CD14-positive monocyte (primary cell): ENCODE measurements around the gene SLC7A10. TPM values are rescaled to one million over a fixed set of nuclear protein-coding genes. Genes with fewer than 3 reads are reported as not detected.
"Not testable (repeated sequence)": the region's sequence is repeated elsewhere in the genome, so short reads cannot be mapped to it uniquely, and the experiment has no call there.

Experiments used
- DNase-seq, 3 donors: peaks; one replicate each; pipeline ENCODE4 v3.0.0-alpha.2; 2011 to 2022
- H2AFZ ChIP-seq: 2 replicates; pipeline ENCODE4 v1.6.0; 2012; ENCODE audit warnings: mild to moderate bottlenecking, low read depth, low read length, inconsistent platforms; ENCODE audit not compliant: insufficient read depth, poor library complexity, severe bottlenecking
- H3K27ac ChIP-seq, 2 donors: 1 replicate in 1 of 2; 2 replicates in 1 of 2; pipeline ENCODE4 v1.5.1; 2012 to 2013; ENCODE audit warnings: low read length in 2 of 2, control low read depth in 1 of 2, inconsistent platforms in 1 of 2, low read depth in 1 of 2, mild to moderate bottlenecking in 1 of 2
- H3K27me3 ChIP-seq, 2 donors: one replicate each; pipeline versions ENCODE4 v1.6.0 to v1.6.1; 2011 to 2013; ENCODE audit warnings: low read length in 2 of 2; ENCODE audit not compliant: control insufficient read depth in 2 of 2, insufficient read depth in 2 of 2
- H3K36me3 ChIP-seq, 2 donors: replicated peaks in 1 of 2; 1 replicate in 1 of 2; 2 replicates in 1 of 2; pipeline versions ENCODE4 v1.5.1 to v1.6.1; 2012 to 2013; ENCODE audit warnings: low read length in 2 of 2, control low read depth in 1 of 2, inconsistent platforms in 1 of 2, mild to moderate bottlenecking in 1 of 2; ENCODE audit not compliant: insufficient read depth in 2 of 2, control insufficient read depth in 1 of 2
- H3K4me1 ChIP-seq, 2 donors: 1 replicate in 1 of 2; 2 replicates in 1 of 2; pipeline versions ENCODE4 v1.5.1 to v1.6.1; 2012 to 2013; ENCODE audit warnings: low read length in 2 of 2, control low read depth in 1 of 2, inconsistent platforms in 1 of 2, mild to moderate bottlenecking in 1 of 2, moderate library complexity in 1 of 2; ENCODE audit not compliant: insufficient read depth in 2 of 2, control insufficient read depth in 1 of 2
- H3K4me2 ChIP-seq: replicated peaks from 2 replicates; pipeline ENCODE3; 2012; ENCODE audit warnings: low read length, moderate library complexity, mild to moderate bottlenecking; ENCODE audit not compliant: poor library complexity, severe bottlenecking; ENCODE audit errors: extremely low read depth
- H3K4me3 ChIP-seq, 3 experiments: fragments of 200-600 bp in 1 of 3; sonication (generic) in 1 of 3; replicated peaks in 1 of 3; 1 replicate in 2 of 3; 2 replicates in 1 of 3; pipeline ENCODE4 v1.5.1; 2011 to 2013; ENCODE audit warnings: low read length in 3 of 3, mild to moderate bottlenecking in 3 of 3, control low read depth in 2 of 3, low read depth in 2 of 3, inconsistent platforms in 1 of 3, moderate library complexity in 1 of 3
- H3K79me2 ChIP-seq: 2 replicates; pipeline ENCODE4 v1.6.0; 2012; ENCODE audit warnings: mild to moderate bottlenecking, control low read depth, inconsistent platforms, low read length, moderate library complexity; ENCODE audit not compliant: insufficient read depth
- H3K9ac ChIP-seq: 2 replicates; pipeline ENCODE4 v1.6.0; 2017; ENCODE audit warnings: low read length, mild to moderate bottlenecking; ENCODE audit not compliant: insufficient read depth, poor library complexity, severe bottlenecking
- H3K9me3 ChIP-seq, 2 donors: replicated peaks in 1 of 2; 1 replicate in 1 of 2; 2 replicates in 1 of 2; pipeline versions ENCODE4 v1.5.1 to v1.6.1; 2012 to 2013; ENCODE audit warnings: low read length in 2 of 2, control low read depth in 1 of 2; ENCODE audit not compliant: control insufficient read depth in 1 of 2, insufficient read depth in 1 of 2
- H4K20me1 ChIP-seq: 2 replicates; pipeline ENCODE4 v1.6.0; 2012; ENCODE audit warnings: mild to moderate bottlenecking, low read length, control low read depth, moderate library complexity; ENCODE audit not compliant: insufficient read depth
- H3K27ac Mint-ChIP-seq, 7 donors: one replicate each; pipeline ENCODE4 v1.8.0; 2020; ENCODE audit warnings: mild to moderate bottlenecking in 7 of 7, mixed read lengths in 7 of 7, moderate library complexity in 6 of 7, inconsistent platforms in 2 of 7
- H3K27me3 Mint-ChIP-seq, 3 donors: one replicate each; pipeline ENCODE4 v1.8.0; 2021 to 2022; ENCODE audit warnings: low read depth in 3 of 3, mild to moderate bottlenecking in 3 of 3, mixed read lengths in 3 of 3, moderate library complexity in 3 of 3, inconsistent platforms in 1 of 3
- H3K36me3 Mint-ChIP-seq, 2 donors: one replicate each; pipeline ENCODE4 v1.8.0; 2020; ENCODE audit warnings: mixed read lengths in 2 of 2, inconsistent platforms in 1 of 2, mild to moderate bottlenecking in 1 of 2
- H3K4me1 Mint-ChIP-seq: one replicate; pipeline ENCODE4 v1.8.0; 2020; ENCODE audit warnings: mild to moderate bottlenecking, mixed read lengths
- H3K4me3 Mint-ChIP-seq, 2 donors: one replicate each; pipeline ENCODE4 v1.8.0; 2020; ENCODE audit warnings: mild to moderate bottlenecking in 2 of 2, mixed read lengths in 2 of 2, moderate library complexity in 1 of 2
- H3K9me3 Mint-ChIP-seq, 7 donors: one replicate each; pipeline ENCODE4 v1.8.0; 2020 to 2022; ENCODE audit warnings: mixed read lengths in 7 of 7, mild to moderate bottlenecking in 6 of 7, moderate library complexity in 6 of 7, inconsistent platforms in 2 of 7
- WGBS: methylation state at CpG from one replicate; pipeline ENCODE4 v1.1.5; 2013; ENCODE audit warnings: missing lambda C conversion rate; ENCODE audit not compliant: insufficient coverage; 5-methylcytosine and 5-hydroxymethylcytosine counted together
- intact Hi-C, 2 donors: fragments of 100-400 bp; cut with micrococcal nuclease; formaldehyde crosslinking; loops; one replicate each; pipeline versions ENCODE4 v1.15.0 to v1.15.1; 2023
- polyA plus RNA-seq, 3 donors: library from polyadenylated mRNA; depleted of rRNA in 1 of 3; unstranded in 2 of 3; stranded (reverse) in 1 of 3; fragments of 300-500 nt in 2 of 3; fragments of >200 nt in 1 of 3; fragmentation: Illumina TruSeq in 2 of 3; gene quantifications; 1 replicate in 2 of 3; 2 replicates in 1 of 3; pipeline ENCODE4 v1.2.3, GENCODE V29; 2012 to 2021
- TF ChIP-seq, protein P1 (sequence below): fragments of 200-600 bp; IDR thresholded peaks from one replicate; pipeline ENCODE4 v1.8.0; 2022; ENCODE audit warnings: antibody characterized with exemption, mild to moderate bottlenecking

SLC7A10 gene
- polyA plus RNA-seq, 3 donors: 0.52 TPM; not detected in 2

- Histone ChIP-seq H3K9me3 (peaks cover 13 to 41% of the 10 kb centered on the region in 2 donors), H3K4me2 (peak overlapping the region; percentile 81), H3K27ac (no peak overlapping the region), H4K20me1 (no peaks in the 10 kb centered on the region), H2AFZ (peak overlapping the region; percentile 29), H3K79me2 (no peaks in the 10 kb centered on the region), H3K27me3 (peaks cover 22 to 50% of the 10 kb centered on the region in 2 donors), H3K4me3 (peak overlapping the region in 1 of 3 experiments; percentile 70), H3K36me3 (no peaks in the 10 kb centered on the region), H3K9ac (no peak overlapping the region), H3K4me1 (peaks cover 16 to 18% of the 10 kb centered on the region in 2 donors)
- TF ChIP-seq, protein P1, sequence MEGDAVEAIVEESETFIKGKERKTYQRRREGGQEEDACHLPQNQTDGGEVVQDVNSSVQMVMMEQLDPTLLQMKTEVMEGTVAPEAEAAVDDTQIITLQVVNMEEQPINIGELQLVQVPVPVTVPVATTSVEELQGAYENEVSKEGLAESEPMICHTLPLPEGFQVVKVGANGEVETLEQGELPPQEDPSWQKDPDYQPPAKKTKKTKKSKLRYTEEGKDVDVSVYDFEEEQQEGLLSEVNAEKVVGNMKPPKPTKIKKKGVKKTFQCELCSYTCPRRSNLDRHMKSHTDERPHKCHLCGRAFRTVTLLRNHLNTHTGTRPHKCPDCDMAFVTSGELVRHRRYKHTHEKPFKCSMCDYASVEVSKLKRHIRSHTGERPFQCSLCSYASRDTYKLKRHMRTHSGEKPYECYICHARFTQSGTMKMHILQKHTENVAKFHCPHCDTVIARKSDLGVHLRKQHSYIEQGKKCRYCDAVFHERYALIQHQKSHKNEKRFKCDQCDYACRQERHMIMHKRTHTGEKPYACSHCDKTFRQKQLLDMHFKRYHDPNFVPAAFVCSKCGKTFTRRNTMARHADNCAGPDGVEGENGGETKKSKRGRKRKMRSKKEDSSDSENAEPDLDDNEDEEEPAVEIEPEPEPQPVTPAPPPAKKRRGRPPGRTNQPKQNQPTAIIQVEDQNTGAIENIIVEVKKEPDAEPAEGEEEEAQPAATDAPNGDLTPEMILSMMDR: no peak
- peaks cover 10 to 20% of the 10 kb centered on the region in 2 donors for H3K36me3 Mint-ChIP-seq
- H3K4me3 Mint-ChIP-seq: peak overlapping the region; percentile 2 to 86
- peaks cover 44 to 72% (median 54%) of the 10 kb centered on the region in 3 donors for H3K27me3 Mint-ChIP-seq
- intact Hi-C loops: no loop called here
- H3K27ac Mint-ChIP-seq: peak overlapping the region in 1 of 7 donors; percentile 78
- H3K4me1 Mint-ChIP-seq: peaks cover 15% of the 10 kb centered on the region
- WGBS: 69% methylated on average over 18 of the region's 18 CpGs
- H3K9me3 Mint-ChIP-seq: peaks cover 14 to 38% (median 28%) of the 10 kb centered on the region in 7 donors
- no peak for DNase-seq
Measured at GRCh38 chr19:33224694-33225457, 774 bp downstream of the SLC7A10 start.

GRCh38 chr19:33222255-33222654 lies 3.4 kb downstream of the SLC7A10 start:
- Mint-ChIP-seq H3K9me3 (peaks cover 1 to 21% (median 8%) of the 10 kb centered on the region in 7 donors), H3K27me3 (peaks cover 35 to 58% (median 43%) of the 10 kb centered on the region in 3 donors), H3K4me1 (peaks cover 13% of the 10 kb centered on the region), H3K4me3 (peak overlapping the region in 1 of 2 donors; percentile 31), H3K27ac (peak overlapping the region in 1 of 7 donors; percentile 50)
- H2AFZ ChIP-seq, DNase-seq, H3K36me3 ChIP-seq, H3K27ac ChIP-seq, H3K79me2 ChIP-seq, H3K36me3 Mint-ChIP-seq, intact Hi-C loops, H4K20me1 ChIP-seq, H3K4me3 ChIP-seq, H3K4me2 ChIP-seq, H3K9ac ChIP-seq: not testable (repeated sequence)
- no CpG with 5 or more reads among the region's 2 CpGs for WGBS
- H3K4me1 ChIP-seq: peaks cover 15 to 16% of the 10 kb centered on the region in 2 donors
- peaks cover 2 to 19% of the 10 kb centered on the region in 2 donors for H3K9me3 ChIP-seq
- H3K27me3 ChIP-seq: peaks cover 16 to 34% of the 10 kb centered on the region in 2 donors
